Subcutaneous preadipocyte (primary cell): ENCODE results near the gene SIL1. TPM values are rescaled to one million over a fixed set of nuclear protein-coding genes. Genes with fewer than 3 reads are reported as not detected.

Source experiments
- small RNA-seq: library from RNA; depleted of rRNA; stranded (forward); fragments of <200 nt; gene quantifications from one replicate; pipeline ENCODE3, GENCODE V24; 2012
- total RNA-seq: library from RNA; depleted of rRNA; stranded (reverse); fragments of >200 nt; gene quantifications from 2 replicates; pipeline ENCODE4 v1.2.3, GENCODE V29; 2012

SIL1 gene
- 39.5 and 51.4 TPM in 2 replicates for total RNA-seq

GRCh38 chr5:139197710-139198669, at the start of gene SIL1:
Gene SIL1, minus strand, starts transcription at chr5:139198368. Its CDS starts 70,525 bp downstream, at chr5:139127843.

Small RNAs within 50 kb of the gene (small RNA-seq; reads per million reads assigned to genes)
- not detected for gene RNU6-572P

Other genes with a start within 250 kb of the SIL1 start
- gene MATR3, start 95.4 kb upstream of the SIL1 start, total RNA-seq = 157 and 202 TPM in 2 replicates
- gene PAIP2, start 143.5 kb upstream of the SIL1 start, total RNA-seq = 28.3 and 30.1 TPM in 2 replicates
- gene SLC23A1, start 184.9 kb upstream of the SIL1 start, total RNA-seq = not detected in 2 replicates
- gene MZB1, start 191.5 kb upstream of the SIL1 start, total RNA-seq = under 0.01 TPM in 1 of 2 replicates, not detected in the other
- 0.73 and 1.8 TPM in 2 replicates for gene PROB1, start 196.7 kb upstream of the SIL1 start, total RNA-seq
- 4.5 and 6.2 TPM in 2 replicates for gene SPATA24, start 205.7 kb upstream of the SIL1 start, total RNA-seq
- gene DNAJC18, start 241.2 kb upstream of the SIL1 start, total RNA-seq = 5.5 and 6.2 TPM in 2 replicates